GM18861 (cell line): Measurements from ENCODE around the gene FAAP24.
A peak's percentile ranks its signal among the peaks of the same experiment; 100 is the strongest.
"Not testable (repeated sequence)": the region's sequence is repeated elsewhere in the genome, so short reads cannot be mapped to it uniquely, and the experiment has no call there.

Experiments used
- ATAC-seq: cut with Tn5 transposase; IDR thresholded peaks from one replicate; pipeline ENCODE4 v1.9.1; 2021; ENCODE audit not compliant: unreplicated experiment

FAAP24 gene

GRCh38 chr19:32971715-32972540, at the start of gene FAAP24, which contains the start of gene CEP89:
TSS of gene FAAP24 (plus strand) at chr19:32972242. CDS start at chr19:32973197, 955 bp downstream.
TSS of gene CEP89 (minus strand) at chr19:32971958. CDS start at chr19:32971874, 84 bp downstream.
- ATAC-seq = peak; percentile 97

- ATAC-seq = no peak
Measured at GRCh38 chr19:32924200-32924599, 47.8 kb upstream of the FAAP24 start.

- no peak for ATAC-seq
Measured at GRCh38 chr19:32928806-32929205, 43.2 kb upstream of the FAAP24 start.

GRCh38 chr19:32930567-32930966, 41.5 kb upstream of the FAAP24 start:
- ATAC-seq = no peak

GRCh38 chr19:32933571-32933970, 38.5 kb upstream of the FAAP24 start:
- no peak for ATAC-seq

- ATAC-seq = no peak
Measured at GRCh38 chr19:32935629-32936028, 36.4 kb upstream of the FAAP24 start.

- ATAC-seq = no peak
Measured at GRCh38 chr19:32936065-32936464, 36.0 kb upstream of the FAAP24 start.

- not testable (repeated sequence) for ATAC-seq
Measured at GRCh38 chr19:32941273-32941672, 30.8 kb upstream of the FAAP24 start.

GRCh38 chr19:32945260-32945659, 26.8 kb upstream of the FAAP24 start:
- no peak for ATAC-seq

- no peak for ATAC-seq
Measured at GRCh38 chr19:32966750-32967149, 5.3 kb upstream of the FAAP24 start.

- no peak for ATAC-seq
Measured at GRCh38 chr19:32969549-32969948, 2.5 kb upstream of the FAAP24 start.

GRCh38 chr19:32971012-32971595, 938 bp upstream of the FAAP24 start:
- no peak for ATAC-seq

- ATAC-seq = no peak
Measured at GRCh38 chr19:32976223-32976805, 4.3 kb downstream of the FAAP24 start.

- ATAC-seq = no peak
Measured at GRCh38 chr19:32977280-32977679, 5.2 kb downstream of the FAAP24 start.

- ATAC-seq = not testable (repeated sequence)
Measured at GRCh38 chr19:32977813-32978212, 5.8 kb downstream of the FAAP24 start.

- ATAC-seq = not testable (repeated sequence)
Measured at GRCh38 chr19:32979807-32980206, 7.8 kb downstream of the FAAP24 start.

GRCh38 chr19:32982488-32982887, 10.4 kb downstream of the FAAP24 start:
- ATAC-seq = not testable (repeated sequence)

- not testable (repeated sequence) for ATAC-seq
Measured at GRCh38 chr19:32988254-32988653, 16.2 kb downstream of the FAAP24 start.

GRCh38 chr19:32988724-32989123, 16.7 kb downstream of the FAAP24 start:
- ATAC-seq = no peak

GRCh38 chr19:32995966-32996365, 23.9 kb downstream of the FAAP24 start:
- ATAC-seq = not testable (repeated sequence)

GRCh38 chr19:32997061-32997464, 25.0 kb downstream of the FAAP24 start:
- ATAC-seq = not testable (repeated sequence)
